ENCODE data around the gene CACUL1. TPM values are rescaled to one million over a fixed set of nuclear protein-coding genes. Genes with fewer than 3 reads are reported as not detected.

Gene CACUL1
- total RNA-seq, 1 donor from 2014 or later, result 23.6 TPM

- no peaks in the 10 kb centered on the region for H3K4me1 ChIP-seq
- no peaks in the 10 kb centered on the region for H3K36me3 ChIP-seq
- TF ChIP-seq, protein P1, sequence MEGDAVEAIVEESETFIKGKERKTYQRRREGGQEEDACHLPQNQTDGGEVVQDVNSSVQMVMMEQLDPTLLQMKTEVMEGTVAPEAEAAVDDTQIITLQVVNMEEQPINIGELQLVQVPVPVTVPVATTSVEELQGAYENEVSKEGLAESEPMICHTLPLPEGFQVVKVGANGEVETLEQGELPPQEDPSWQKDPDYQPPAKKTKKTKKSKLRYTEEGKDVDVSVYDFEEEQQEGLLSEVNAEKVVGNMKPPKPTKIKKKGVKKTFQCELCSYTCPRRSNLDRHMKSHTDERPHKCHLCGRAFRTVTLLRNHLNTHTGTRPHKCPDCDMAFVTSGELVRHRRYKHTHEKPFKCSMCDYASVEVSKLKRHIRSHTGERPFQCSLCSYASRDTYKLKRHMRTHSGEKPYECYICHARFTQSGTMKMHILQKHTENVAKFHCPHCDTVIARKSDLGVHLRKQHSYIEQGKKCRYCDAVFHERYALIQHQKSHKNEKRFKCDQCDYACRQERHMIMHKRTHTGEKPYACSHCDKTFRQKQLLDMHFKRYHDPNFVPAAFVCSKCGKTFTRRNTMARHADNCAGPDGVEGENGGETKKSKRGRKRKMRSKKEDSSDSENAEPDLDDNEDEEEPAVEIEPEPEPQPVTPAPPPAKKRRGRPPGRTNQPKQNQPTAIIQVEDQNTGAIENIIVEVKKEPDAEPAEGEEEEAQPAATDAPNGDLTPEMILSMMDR (IDR thresholded peaks at IDR 0.05), result no peak
- no peak for DNase-seq (ENCODE audit: low spot score in 2 of 2)
- no peaks in the 10 kb centered on the region for H3K9me3 ChIP-seq
- no peak overlapping the region for H3K4me3 ChIP-seq
- intact Hi-C loops (cut with DNase I), result no loop called here
- H3K27me3 ChIP-seq, result no peaks in the 10 kb centered on the region
- no peak overlapping the region for H3K27ac ChIP-seq
Observed at GRCh38 chr10:118626953-118627352, 127.8 kb downstream of the CACUL1 start.

Other genes starting within 250 kb of the CACUL1 start
- gene PRLHR, start 159.3 kb downstream of the CACUL1 start, total RNA-seq, result not detected